Fibroblast of lung (primary cell): Measurements from ENCODE around the gene ZSCAN4.

Experiments used
- EZH2 ChIP-seq: IDR thresholded peaks from 2 replicates; pipeline ENCODE4 v1.5.1; 2012; ENCODE audit warnings: low read length, control low read depth, mild to moderate bottlenecking; ENCODE audit errors: missing control alignments
- TF ChIP-seq, protein P1 (sequence below), 2 donors: IDR thresholded peaks in 1 of 2; conservative IDR thresholded peaks in 1 of 2; 1 replicate in 1 of 2; 2 replicates in 1 of 2; pipeline ENCODE4 v1.5.1; 2011 to 2012; ENCODE audit warnings: low read length in 2 of 2, control low read depth in 1 of 2, inconsistent platforms in 1 of 2, low read depth in 1 of 2, mild to moderate bottlenecking in 1 of 2

DNA sequence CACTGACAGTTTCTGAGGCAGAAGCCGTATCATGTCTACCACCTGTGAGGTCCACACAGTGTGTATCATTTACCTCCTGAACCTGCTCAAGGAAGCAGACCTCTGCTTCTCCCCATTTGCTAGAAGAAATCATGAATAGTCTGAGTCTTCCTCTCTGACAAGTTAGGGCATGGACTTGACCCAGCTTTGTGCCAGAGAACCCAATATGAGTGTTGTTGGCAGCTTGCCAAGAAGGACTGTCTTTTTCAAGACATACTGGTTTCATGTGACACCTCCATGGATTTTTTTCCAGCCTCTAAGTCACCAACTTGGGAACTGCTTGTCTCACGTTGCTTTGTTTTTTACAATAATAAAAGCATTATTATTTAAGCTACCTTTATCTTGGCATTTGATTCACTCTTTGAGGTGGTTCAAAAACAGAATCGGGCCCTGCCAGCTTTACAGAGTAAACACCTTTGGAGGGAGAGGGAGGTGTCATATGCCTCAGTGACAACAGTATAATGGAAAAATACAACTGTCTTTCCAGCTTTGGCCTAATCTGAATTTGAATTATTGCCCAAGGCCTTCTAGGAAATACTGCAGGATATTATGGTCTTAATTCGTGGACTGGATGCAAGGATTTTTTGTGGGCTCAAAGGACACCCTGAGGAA lies 26.2 kb upstream of the ZSCAN4 start:
- TF ChIP-seq, protein P1, sequence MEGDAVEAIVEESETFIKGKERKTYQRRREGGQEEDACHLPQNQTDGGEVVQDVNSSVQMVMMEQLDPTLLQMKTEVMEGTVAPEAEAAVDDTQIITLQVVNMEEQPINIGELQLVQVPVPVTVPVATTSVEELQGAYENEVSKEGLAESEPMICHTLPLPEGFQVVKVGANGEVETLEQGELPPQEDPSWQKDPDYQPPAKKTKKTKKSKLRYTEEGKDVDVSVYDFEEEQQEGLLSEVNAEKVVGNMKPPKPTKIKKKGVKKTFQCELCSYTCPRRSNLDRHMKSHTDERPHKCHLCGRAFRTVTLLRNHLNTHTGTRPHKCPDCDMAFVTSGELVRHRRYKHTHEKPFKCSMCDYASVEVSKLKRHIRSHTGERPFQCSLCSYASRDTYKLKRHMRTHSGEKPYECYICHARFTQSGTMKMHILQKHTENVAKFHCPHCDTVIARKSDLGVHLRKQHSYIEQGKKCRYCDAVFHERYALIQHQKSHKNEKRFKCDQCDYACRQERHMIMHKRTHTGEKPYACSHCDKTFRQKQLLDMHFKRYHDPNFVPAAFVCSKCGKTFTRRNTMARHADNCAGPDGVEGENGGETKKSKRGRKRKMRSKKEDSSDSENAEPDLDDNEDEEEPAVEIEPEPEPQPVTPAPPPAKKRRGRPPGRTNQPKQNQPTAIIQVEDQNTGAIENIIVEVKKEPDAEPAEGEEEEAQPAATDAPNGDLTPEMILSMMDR (conservative IDR thresholded peaks at IDR 0.05 in 1 of 2, IDR thresholded peaks at IDR 0.05 in 1 of 2; ENCODE audit: low read depth in 1 of 2, low read length in 2 of 2): no peak
- no peak for TF ChIP-seq EZH2
